Fibroblast of lung (primary cell): ENCODE data around the gene POC5.

ENCODE experiments used
- EZH2 ChIP-seq: IDR thresholded peaks from 2 replicates; pipeline ENCODE4 v1.5.1; 2012; ENCODE audit warnings: low read length, control low read depth, mild to moderate bottlenecking; ENCODE audit errors: missing control alignments
- TF ChIP-seq, protein P1 (sequence below), 2 donors: IDR thresholded peaks in 1 of 2; conservative IDR thresholded peaks in 1 of 2; 1 replicate in 1 of 2; 2 replicates in 1 of 2; pipeline ENCODE4 v1.5.1; 2011 to 2012; ENCODE audit warnings: low read length in 2 of 2, control low read depth in 1 of 2, inconsistent platforms in 1 of 2, low read depth in 1 of 2, mild to moderate bottlenecking in 1 of 2

DNA sequence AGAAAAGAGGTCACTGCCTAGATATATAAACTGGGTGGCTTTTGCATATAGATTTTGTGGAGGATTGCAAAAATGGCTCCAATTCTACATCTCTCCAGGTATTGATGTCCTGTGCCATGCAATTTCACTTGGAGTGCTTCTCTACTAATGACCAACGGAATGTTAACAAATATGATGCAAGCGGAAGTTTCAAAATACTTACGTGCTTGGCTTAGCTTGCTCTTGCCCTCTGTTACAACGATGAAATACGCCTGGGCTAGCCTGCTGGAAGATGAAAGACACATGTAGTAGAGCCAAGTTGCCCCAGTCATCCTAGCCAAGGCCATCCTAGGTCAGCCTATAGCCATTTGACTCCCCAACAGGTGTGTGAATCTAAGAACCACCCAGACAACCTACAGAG lies 3.6 kb upstream of the POC5 start:
- TF ChIP-seq, protein P1, sequence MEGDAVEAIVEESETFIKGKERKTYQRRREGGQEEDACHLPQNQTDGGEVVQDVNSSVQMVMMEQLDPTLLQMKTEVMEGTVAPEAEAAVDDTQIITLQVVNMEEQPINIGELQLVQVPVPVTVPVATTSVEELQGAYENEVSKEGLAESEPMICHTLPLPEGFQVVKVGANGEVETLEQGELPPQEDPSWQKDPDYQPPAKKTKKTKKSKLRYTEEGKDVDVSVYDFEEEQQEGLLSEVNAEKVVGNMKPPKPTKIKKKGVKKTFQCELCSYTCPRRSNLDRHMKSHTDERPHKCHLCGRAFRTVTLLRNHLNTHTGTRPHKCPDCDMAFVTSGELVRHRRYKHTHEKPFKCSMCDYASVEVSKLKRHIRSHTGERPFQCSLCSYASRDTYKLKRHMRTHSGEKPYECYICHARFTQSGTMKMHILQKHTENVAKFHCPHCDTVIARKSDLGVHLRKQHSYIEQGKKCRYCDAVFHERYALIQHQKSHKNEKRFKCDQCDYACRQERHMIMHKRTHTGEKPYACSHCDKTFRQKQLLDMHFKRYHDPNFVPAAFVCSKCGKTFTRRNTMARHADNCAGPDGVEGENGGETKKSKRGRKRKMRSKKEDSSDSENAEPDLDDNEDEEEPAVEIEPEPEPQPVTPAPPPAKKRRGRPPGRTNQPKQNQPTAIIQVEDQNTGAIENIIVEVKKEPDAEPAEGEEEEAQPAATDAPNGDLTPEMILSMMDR (conservative IDR thresholded peaks at IDR 0.05 in 1 of 2, IDR thresholded peaks at IDR 0.05 in 1 of 2; ENCODE audit: low read depth in 1 of 2, low read length in 2 of 2), result no peak
- no peak for TF ChIP-seq EZH2
